HAP-1 (cell line): ENCODE results near the gene MZB1.
"Not testable (repeated sequence)": the region's sequence is repeated elsewhere in the genome, so short reads cannot be mapped to it uniquely, and the experiment has no call there.

Experiments
- DNase-seq, 2 experiments: peaks; one replicate each; pipeline ENCODE4 v3.0.0-alpha.2; 2016 to 2020; ENCODE audit warnings: low spot score in 2 of 2
- H3K27me3 ChIP-seq: fragments of 250-450 bp; sonication (Bioruptor Pico); 2 replicates; pipeline ENCODE4 v1.5.1; 2020; ENCODE audit warnings: low read depth, mild to moderate bottlenecking, moderate library complexity
- H3K36me3 ChIP-seq: fragments of 250-450 bp; sonication (Bioruptor Pico); replicated peaks from 2 replicates; pipeline ENCODE4 v1.5.1; 2020; ENCODE audit warnings: mild to moderate bottlenecking
- H3K4me1 ChIP-seq: fragments of 250-450 bp; sonication (Bioruptor Pico); 2 replicates; pipeline ENCODE4 v1.5.1; 2020; ENCODE audit warnings: mild to moderate bottlenecking
- H3K4me3 ChIP-seq: fragments of 250-450 bp; sonication (Bioruptor Pico); 2 replicates; pipeline ENCODE4 v1.5.1; 2020; ENCODE audit warnings: mild to moderate bottlenecking, moderate library complexity
- H3K9me3 ChIP-seq: fragments of 250-450 bp; sonication (Bioruptor Pico); 2 replicates; pipeline ENCODE4 v1.5.1; 2020; ENCODE audit warnings: mild to moderate bottlenecking, moderate library complexity
- in situ Hi-C: fragments of 300-500 bp; cut with MboI; formaldehyde crosslinking; loops from 3 replicates; pipeline ENCODE4 v1.14.3; 2020; ENCODE audit warnings: low sequenced_read_pairs, inconsistent platforms, mixed read lengths

MZB1 gene

GRCh38 chr5:139364466-139364865, 25.2 kb downstream of the MZB1 start:
- no peak for DNase-seq
- Histone ChIP-seq H3K4me1 (no peaks in the 10 kb centered on the region), H3K4me3 (no peak overlapping the region), H3K36me3 (peaks cover 51% of the 10 kb centered on the region), H3K9me3 (no peaks in the 10 kb centered on the region), H3K27me3 (no peaks in the 10 kb centered on the region)
- in situ Hi-C loops = no loop called here

GRCh38 chr5:139363937-139364336, 25.8 kb downstream of the MZB1 start:
- no peaks in the 10 kb centered on the region for H3K9me3 ChIP-seq
- H3K4me3 ChIP-seq = no peak overlapping the region
- in situ Hi-C loops = no loop called here
- no peak for DNase-seq
- peaks cover 45% of the 10 kb centered on the region for H3K36me3 ChIP-seq
- no peaks in the 10 kb centered on the region for H3K27me3 ChIP-seq
- H3K4me1 ChIP-seq = no peaks in the 10 kb centered on the region

- Histone ChIP-seq H3K9me3 (no peaks in the 10 kb centered on the region), H3K36me3 (peaks cover 41% of the 10 kb centered on the region), H3K27me3 (no peaks in the 10 kb centered on the region), H3K4me1 (peaks cover 11% of the 10 kb centered on the region), H3K4me3 (no peak overlapping the region)
- DNase-seq = no peak
- in situ Hi-C loops = no loop called here
Observed at GRCh38 chr5:139361835-139362429, 27.8 kb downstream of the MZB1 start.

GRCh38 chr5:139360384-139360783, 29.3 kb downstream of the MZB1 start:
- peaks cover 11% of the 10 kb centered on the region for H3K4me1 ChIP-seq
- H3K4me3 ChIP-seq = no peak overlapping the region
- peaks cover 28% of the 10 kb centered on the region for H3K36me3 ChIP-seq
- no peaks in the 10 kb centered on the region for H3K9me3 ChIP-seq
- DNase-seq = no peak
- H3K27me3 ChIP-seq = no peaks in the 10 kb centered on the region
- in situ Hi-C loops = no loop called here

GRCh38 chr5:139358064-139358463, 31.6 kb downstream of the MZB1 start:
- Histone ChIP-seq H3K27me3 (no peaks in the 10 kb centered on the region), H3K4me3 (no peak overlapping the region), H3K4me1 (peaks cover 11% of the 10 kb centered on the region), H3K9me3 (peaks cover 5% of the 10 kb centered on the region; the same call in 1 of the 2 replicates), H3K36me3 (peaks cover 19% of the 10 kb centered on the region)
- in situ Hi-C loops = no loop called here
- peak in 1 of 2 experiments; percentile 83 for DNase-seq

- Histone ChIP-seq H3K4me1 (peaks cover 11% of the 10 kb centered on the region), H3K36me3 (peaks cover 21% of the 10 kb centered on the region)
- H3K4me3 ChIP-seq, in situ Hi-C loops, H3K9me3 ChIP-seq, H3K27me3 ChIP-seq, DNase-seq: not testable (repeated sequence)
Observed at GRCh38 chr5:139355900-139356299, 33.8 kb downstream of the MZB1 start.

- H3K4me3 ChIP-seq = no peak overlapping the region
- DNase-seq = no peak
- H3K36me3 ChIP-seq = peaks cover 21% of the 10 kb centered on the region
- H3K9me3 ChIP-seq = peaks cover 5% of the 10 kb centered on the region; the same call in 1 of the 2 replicates
- H3K4me1 ChIP-seq = peaks cover 11% of the 10 kb centered on the region
- no peaks in the 10 kb centered on the region for H3K27me3 ChIP-seq
- in situ Hi-C loops = no loop called here
Observed at GRCh38 chr5:139354186-139354585, 35.5 kb downstream of the MZB1 start.

- in situ Hi-C loops, H3K9me3 ChIP-seq, H3K27me3 ChIP-seq, H3K4me3 ChIP-seq, H3K4me1 ChIP-seq, DNase-seq: not testable (repeated sequence)
- H3K36me3 ChIP-seq = peaks cover 12% of the 10 kb centered on the region
Observed at GRCh38 chr5:139347863-139348262, 41.9 kb downstream of the MZB1 start.

- Histone ChIP-seq H3K36me3 (peaks cover 12% of the 10 kb centered on the region), H3K4me1 (peaks cover 13% of the 10 kb centered on the region)
- DNase-seq, in situ Hi-C loops, H3K4me3 ChIP-seq, H3K27me3 ChIP-seq, H3K9me3 ChIP-seq: not testable (repeated sequence)
Observed at GRCh38 chr5:139345442-139345841, 44.3 kb downstream of the MZB1 start.

- H3K4me3 ChIP-seq = no peak overlapping the region; the same call in 1 of the 2 replicates
- peaks cover 12% of the 10 kb centered on the region for H3K36me3 ChIP-seq
- peaks cover 13% of the 10 kb centered on the region for H3K4me1 ChIP-seq
- no peaks in the 10 kb centered on the region for H3K9me3 ChIP-seq
- in situ Hi-C loops = no loop called here
- DNase-seq = no peak
- H3K27me3 ChIP-seq = no peaks in the 10 kb centered on the region
Observed at GRCh38 chr5:139344177-139344576, 45.5 kb downstream of the MZB1 start.

- Histone ChIP-seq H3K27me3 (no peaks in the 10 kb centered on the region), H3K9me3 (no peaks in the 10 kb centered on the region), H3K36me3 (peaks cover 12% of the 10 kb centered on the region), H3K4me1 (peaks cover 13% of the 10 kb centered on the region), H3K4me3 (peak overlapping the region; percentile 87)
- DNase-seq = peak in 1 of 2 experiments; percentile 24
- in situ Hi-C loops = no loop called here
Observed at GRCh38 chr5:139343476-139343875, 46.2 kb downstream of the MZB1 start.

- Histone ChIP-seq H3K4me1 (peaks cover 13% of the 10 kb centered on the region), H3K27me3 (no peaks in the 10 kb centered on the region), H3K4me3 (peak overlapping the region; percentile 87), H3K36me3 (peaks cover 9% of the 10 kb centered on the region), H3K9me3 (no peaks in the 10 kb centered on the region)
- in situ Hi-C loops = no loop called here
- DNase-seq = no peak
Observed at GRCh38 chr5:139342423-139342723, 47.3 kb downstream of the MZB1 start.

GRCh38 chr5:139341689-139342422, 47.9 kb downstream of the MZB1 start, which contains the start of gene PAIP2:
TSS of gene PAIP2 (plus strand) at chr5:139341854. CDS start at chr5:139363785, 21,931 bp downstream.
- in situ Hi-C loops = no loop called here
- Histone ChIP-seq H3K27me3 (no peaks in the 10 kb centered on the region), H3K4me1 (peaks cover 13% of the 10 kb centered on the region), H3K9me3 (no peaks in the 10 kb centered on the region), H3K4me3 (peak within 1 kb of the TSS; percentile 87), H3K36me3 (peaks cover 8% of the 10 kb centered on the region; the same call in 1 of the 2 replicates)
- DNase-seq = peak; percentile 96 to 99

- Histone ChIP-seq H3K9me3 (no peaks in the 10 kb centered on the region), H3K27me3 (no peaks in the 10 kb centered on the region), H3K36me3 (0 out of 2 replicates have a peak, but pooled peaks cover 8% of the 10 kb centered on the region), H3K4me3 (peak overlapping the region; percentile 87), H3K4me1 (peaks cover 13% of the 10 kb centered on the region)
- in situ Hi-C loops = no loop called here
- no peak for DNase-seq
Observed at GRCh38 chr5:139341187-139341688, 48.5 kb downstream of the MZB1 start.
